Measurements from ENCODE around the gene AQR.
"Not testable (repeated sequence)": the region's sequence is repeated elsewhere in the genome, so short reads cannot be mapped to it uniquely, and the experiment has no call there.

Gene AQR

GRCh38 chr15:34941831-34942230 is 27.7 kb downstream of the AQR start:
- DNase-seq, result peak in 1 of 2 experiments; percentile 6
- TF ChIP-seq GATA1 (IDR thresholded peaks at IDR 0.05; ENCODE audit: low read depth, low read length) (no peak), POLR2A (IDR thresholded peaks at IDR 0.05; ENCODE audit: low read length) (no peak)

- no peak for DNase-seq
- TF ChIP-seq POLR2A (IDR thresholded peaks at IDR 0.05; ENCODE audit: low read length) (no peak), GATA1 (IDR thresholded peaks at IDR 0.05; ENCODE audit: low read depth, low read length) (no peak)
Measured at GRCh38 chr15:34941185-34941698, 28.3 kb downstream of the AQR start.

- TF ChIP-seq POLR2A (IDR thresholded peaks at IDR 0.05; ENCODE audit: low read length) (no peak), GATA1 (IDR thresholded peaks at IDR 0.05; ENCODE audit: low read depth, low read length) (no peak)
- no peak for DNase-seq
Measured at GRCh38 chr15:34933432-34933975, 36.0 kb downstream of the AQR start.

GRCh38 chr15:34928349-34928748 is 41.2 kb downstream of the AQR start:
- DNase-seq, result not testable (repeated sequence)

- TF ChIP-seq GATA1 (IDR thresholded peaks at IDR 0.05; ENCODE audit: low read depth, low read length) (no peak), POLR2A (IDR thresholded peaks at IDR 0.05; ENCODE audit: low read length) (no peak)
- no peak for DNase-seq
Measured at GRCh38 chr15:34927726-34928125, 41.8 kb downstream of the AQR start.

GRCh38 chr15:34914317-34914716 is 55.2 kb downstream of the AQR start:
- no peak for DNase-seq
- no peak for TF ChIP-seq GATA1 (IDR thresholded peaks at IDR 0.05; ENCODE audit: low read depth, low read length)
- no peak for TF ChIP-seq POLR2A (IDR thresholded peaks at IDR 0.05; ENCODE audit: low read length)

- TF ChIP-seq GATA1 (IDR thresholded peaks at IDR 0.05; ENCODE audit: low read depth, low read length) (no peak), POLR2A (IDR thresholded peaks at IDR 0.05; ENCODE audit: low read length) (no peak)
- DNase-seq, result no peak
Measured at GRCh38 chr15:34905047-34905446, 64.5 kb downstream of the AQR start.

GRCh38 chr15:34904527-34904926 is 65.0 kb downstream of the AQR start:
- peak; percentile 56 to 72 for DNase-seq
- no peak for TF ChIP-seq GATA1 (IDR thresholded peaks at IDR 0.05; ENCODE audit: low read depth, low read length)
- no peak for TF ChIP-seq POLR2A (IDR thresholded peaks at IDR 0.05; ENCODE audit: low read length)

GRCh38 chr15:34900748-34901147 is 68.8 kb downstream of the AQR start:
- TF ChIP-seq POLR2A (IDR thresholded peaks at IDR 0.05; ENCODE audit: low read length), result no peak
- no peak for TF ChIP-seq GATA1 (IDR thresholded peaks at IDR 0.05; ENCODE audit: low read depth, low read length)
- DNase-seq, result no peak

GRCh38 chr15:34896183-34896582 is 73.4 kb downstream of the AQR start:
- TF ChIP-seq POLR2A (IDR thresholded peaks at IDR 0.05; ENCODE audit: low read length), result no peak
- DNase-seq, result peak in 1 of 2 experiments; percentile 1

GRCh38 chr15:34893967-34894366 is 75.6 kb downstream of the AQR start:
- no peak for TF ChIP-seq GATA1 (IDR thresholded peaks at IDR 0.05; ENCODE audit: low read depth, low read length)
- TF ChIP-seq POLR2A (IDR thresholded peaks at IDR 0.05; ENCODE audit: low read length), result no peak
- no peak for DNase-seq

GRCh38 chr15:34892963-34893591 is 76.5 kb downstream of the AQR start:
- TF ChIP-seq GATA1 (IDR thresholded peaks at IDR 0.05; ENCODE audit: low read depth, low read length) (no peak), POLR2A (IDR thresholded peaks at IDR 0.05; ENCODE audit: low read length) (no peak)
- DNase-seq, result no peak

- DNase-seq, result no peak
Measured at GRCh38 chr15:34890424-34890823, 79.1 kb downstream of the AQR start.

GRCh38 chr15:34889476-34889875 is 80.1 kb downstream of the AQR start:
- no peak for TF ChIP-seq POLR2A (IDR thresholded peaks at IDR 0.05; ENCODE audit: low read length)
- no peak for TF ChIP-seq GATA1 (IDR thresholded peaks at IDR 0.05; ENCODE audit: low read depth, low read length)
- no peak for DNase-seq

More at GRCh38 chr15:34890424-34890823, 79.1 kb downstream of the AQR start:
- TF ChIP-seq GATA1 (IDR thresholded peaks at IDR 0.05; ENCODE audit: low read depth, low read length) (no peak), POLR2A (IDR thresholded peaks at IDR 0.05; ENCODE audit: low read length) (no peak)

- no peak for DNase-seq
- TF ChIP-seq GATA1 (IDR thresholded peaks at IDR 0.05; ENCODE audit: low read depth, low read length) (no peak), POLR2A (IDR thresholded peaks at IDR 0.05; ENCODE audit: low read length) (no peak)
Measured at GRCh38 chr15:34886134-34886533, 83.4 kb downstream of the AQR start.

Data from erythroblast (primary cell).